GM13977 (cell line): ENCODE data around the gene GJA1.

Experiments used
- DNase-seq: peaks from one replicate; pipeline ENCODE4 v3.0.0; 2012; ENCODE audit warnings: low spot score
- in situ Hi-C: fragments of 300-500 bp; cut with MboI; formaldehyde crosslinking; loops from one replicate; pipeline ENCODE4 v1.12.0; 2022; ENCODE audit warnings: low sequenced_read_pairs, low pct_unique_long_range_greater_than_20kb, mixed read lengths, inconsistent platforms; ENCODE audit not compliant: unreplicated experiment
- TF ChIP-seq, protein P1 (sequence below): IDR thresholded peaks from 2 replicates; pipeline ENCODE4 v1.5.1; 2012; ENCODE audit warnings: mild to moderate bottlenecking, control low read depth; ENCODE audit not compliant: insufficient read depth; ENCODE audit errors: extremely low read depth, missing control alignments

The GJA1 gene

DNA sequence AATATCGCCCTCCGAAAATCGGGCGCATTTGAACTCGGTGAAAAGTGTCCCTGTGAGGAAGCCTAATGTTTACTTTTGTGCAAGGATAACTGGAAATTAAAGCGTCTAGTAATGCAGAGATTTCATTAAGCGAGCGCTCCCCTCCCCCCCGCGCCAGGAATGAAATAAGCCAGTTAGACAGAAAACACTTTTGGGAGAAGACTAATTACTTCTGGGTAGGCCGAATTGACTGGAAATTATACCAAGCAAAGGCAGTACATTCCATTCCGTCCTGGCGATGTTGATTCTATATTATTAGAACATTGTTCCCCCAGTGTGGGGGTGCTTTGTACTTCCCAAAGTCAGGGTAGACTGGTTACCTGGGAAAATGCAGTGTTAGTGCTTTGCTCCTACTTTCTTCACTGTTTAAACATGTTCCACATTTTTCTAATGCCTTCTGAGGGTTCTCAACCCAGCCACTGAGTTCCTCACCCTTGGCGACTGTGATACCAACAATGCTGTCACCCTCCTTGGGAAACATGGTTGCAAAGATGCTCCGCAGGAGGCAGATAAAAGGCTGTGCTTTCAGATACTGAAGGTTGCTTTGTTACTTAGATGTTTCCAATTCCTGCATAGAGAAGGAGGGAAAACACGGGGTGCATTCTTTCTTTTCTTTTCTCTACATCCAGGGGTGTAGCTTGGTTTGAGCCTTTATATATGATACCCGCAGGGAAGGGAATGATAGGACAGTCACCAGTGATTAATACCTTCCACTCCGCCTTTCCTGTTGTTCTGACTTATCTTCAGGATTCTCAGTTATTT is 2.6 kb downstream of the GJA1 start:
- in situ Hi-C loops: no loop called here
- DNase-seq: no peak
- TF ChIP-seq, protein P1, sequence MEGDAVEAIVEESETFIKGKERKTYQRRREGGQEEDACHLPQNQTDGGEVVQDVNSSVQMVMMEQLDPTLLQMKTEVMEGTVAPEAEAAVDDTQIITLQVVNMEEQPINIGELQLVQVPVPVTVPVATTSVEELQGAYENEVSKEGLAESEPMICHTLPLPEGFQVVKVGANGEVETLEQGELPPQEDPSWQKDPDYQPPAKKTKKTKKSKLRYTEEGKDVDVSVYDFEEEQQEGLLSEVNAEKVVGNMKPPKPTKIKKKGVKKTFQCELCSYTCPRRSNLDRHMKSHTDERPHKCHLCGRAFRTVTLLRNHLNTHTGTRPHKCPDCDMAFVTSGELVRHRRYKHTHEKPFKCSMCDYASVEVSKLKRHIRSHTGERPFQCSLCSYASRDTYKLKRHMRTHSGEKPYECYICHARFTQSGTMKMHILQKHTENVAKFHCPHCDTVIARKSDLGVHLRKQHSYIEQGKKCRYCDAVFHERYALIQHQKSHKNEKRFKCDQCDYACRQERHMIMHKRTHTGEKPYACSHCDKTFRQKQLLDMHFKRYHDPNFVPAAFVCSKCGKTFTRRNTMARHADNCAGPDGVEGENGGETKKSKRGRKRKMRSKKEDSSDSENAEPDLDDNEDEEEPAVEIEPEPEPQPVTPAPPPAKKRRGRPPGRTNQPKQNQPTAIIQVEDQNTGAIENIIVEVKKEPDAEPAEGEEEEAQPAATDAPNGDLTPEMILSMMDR: no peak

DNA sequence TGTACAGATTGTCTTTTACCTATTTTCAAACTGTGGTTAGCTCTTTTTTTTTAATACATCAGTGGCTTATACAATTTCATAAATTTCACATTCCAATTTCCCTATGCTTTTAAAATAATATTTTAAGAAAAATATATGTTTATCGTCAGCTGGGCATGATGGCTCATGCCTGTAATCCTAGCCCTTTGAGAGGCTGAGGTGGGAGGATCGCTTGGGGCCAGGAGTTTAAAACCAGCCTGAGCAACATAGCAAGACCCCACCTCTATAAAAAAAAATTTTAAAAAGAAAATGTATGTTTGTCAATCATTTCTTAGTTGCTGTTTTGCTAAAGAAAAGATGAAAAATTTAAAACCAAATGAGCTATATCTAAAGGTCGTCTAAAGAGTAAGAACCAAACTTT is 3.4 kb downstream of the GJA1 start:
- DNase-seq: no peak
- TF ChIP-seq, protein P1: no peak
- in situ Hi-C loops: no loop called here

DNA sequence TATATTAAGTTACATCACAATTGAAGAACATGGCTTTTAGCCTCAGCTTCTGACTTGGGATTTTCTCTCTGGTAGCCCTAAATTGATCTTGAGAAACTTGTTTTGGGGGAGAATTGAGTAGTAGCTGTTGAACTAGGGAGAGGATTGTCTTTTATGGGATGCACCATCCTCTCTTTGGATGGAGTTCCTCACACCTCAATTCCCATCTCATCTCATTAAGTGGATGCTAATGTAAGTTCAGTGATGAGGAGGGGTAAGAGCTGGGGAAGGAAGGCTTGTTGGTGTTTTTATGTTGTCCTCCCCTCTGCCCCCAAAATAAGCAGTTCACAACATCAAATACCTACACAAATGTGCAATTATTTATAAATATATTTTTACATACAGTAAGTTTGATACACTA is 4.0 kb downstream of the GJA1 start:
- TF ChIP-seq, protein P1: no peak
- in situ Hi-C loops: no loop called here
- DNase-seq: no peak

DNA sequence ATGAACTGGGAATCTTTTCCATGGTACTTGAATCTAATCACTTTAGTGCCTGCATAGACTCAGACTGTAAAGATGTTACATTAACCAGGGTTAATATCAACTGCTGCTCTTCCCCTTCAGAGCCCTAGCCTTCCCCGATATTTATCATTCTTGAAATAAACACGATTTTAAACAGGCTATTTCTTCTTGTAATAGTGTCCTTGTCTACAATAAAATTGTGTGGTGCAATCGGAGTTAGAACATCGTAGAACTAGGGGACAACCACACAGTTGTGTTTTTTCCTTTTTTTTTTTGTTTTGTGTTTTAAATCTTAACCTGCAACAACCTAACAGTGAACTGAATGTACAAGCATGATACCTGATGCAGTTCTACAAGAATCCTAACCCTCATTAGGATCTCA is 4.5 kb downstream of the GJA1 start:
- in situ Hi-C loops: no loop called here
- no peak for DNase-seq
- TF ChIP-seq, protein P1: no peak

DNA sequence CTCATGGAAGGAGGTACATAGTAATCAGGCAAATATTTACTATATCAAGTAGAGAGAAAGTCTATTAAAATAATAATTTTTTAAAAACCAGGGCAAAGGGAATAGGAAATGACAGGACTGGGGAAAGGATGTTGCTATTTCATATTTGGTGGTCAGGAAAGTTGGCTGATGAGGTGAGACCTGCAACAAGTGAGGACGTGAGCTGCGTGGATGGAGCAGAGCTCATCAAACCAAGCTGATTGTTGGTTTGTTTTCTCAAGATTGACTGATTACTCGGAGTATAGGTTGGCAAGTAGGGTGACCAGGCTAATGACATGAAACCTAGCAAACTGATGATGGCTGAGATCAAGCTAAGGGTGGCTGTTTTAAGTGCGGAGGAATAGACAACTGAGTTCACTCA is 6.0 kb downstream of the GJA1 start:
- in situ Hi-C loops: no loop called here
- TF ChIP-seq, protein P1: no peak
- DNase-seq: no peak

DNA sequence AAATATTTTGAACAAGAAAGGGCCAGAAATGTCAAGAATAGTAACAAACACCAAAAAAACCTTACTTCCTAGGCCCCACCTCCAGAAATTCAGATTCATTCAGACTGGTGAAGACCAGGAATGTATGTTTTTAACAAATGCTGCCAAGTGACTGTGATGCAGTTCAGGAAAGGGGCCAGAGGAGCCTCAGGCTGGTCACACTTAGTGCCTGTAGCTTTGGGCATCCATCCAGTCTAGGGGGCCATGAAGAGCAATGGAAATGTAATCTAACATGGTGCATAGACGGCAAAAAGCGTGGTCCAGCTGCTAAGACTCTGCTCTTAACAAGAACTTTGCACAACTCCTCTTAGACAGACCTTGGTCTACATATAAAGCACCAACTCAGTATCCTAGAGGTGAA is 7.1 kb downstream of the GJA1 start:
- in situ Hi-C loops: no loop called here
- TF ChIP-seq, protein P1: no peak
- DNase-seq: no peak
